NCI-H510A treated with DMSO at 0.1 percent for 48 hours (cell line): Measurements from ENCODE around the gene UBFD1.
"Not testable (repeated sequence)": the region's sequence is repeated elsewhere in the genome, so short reads cannot be mapped to it uniquely, and the experiment has no call there.

Experiments
- DNase-seq: peaks from one replicate; lab custom pipeline; 2025; lab: John Stamatoyannopoulos, UW

Gene UBFD1

GRCh38 chr16:23556881-23557778 is at the start of gene UBFD1, which contains the start of gene EARS2:
TSS of gene UBFD1 (plus strand) at chr16:23557727. CDS start at chr16:23557743, 16 bp downstream.
TSS of gene EARS2 (minus strand) at chr16:23557350. CDS start at chr16:23557343, 7 bp downstream.
- DNase-seq: peak; percentile 99

- no peak for DNase-seq
These were observed 48.7 kb upstream of the UBFD1 start for GRCh38 chr16:23508589-23509440.

- DNase-seq: no peak
These were observed 48.1 kb upstream of the UBFD1 start for GRCh38 chr16:23509441-23509754.

- DNase-seq: no peak
These were observed 47.8 kb upstream of the UBFD1 start for GRCh38 chr16:23509782-23510163.

- peak; percentile 91 for DNase-seq
These were observed 47.2 kb upstream of the UBFD1 start, which contains the start of gene GGA2 for GRCh38 chr16:23510164-23510914. TSS of gene GGA2 (minus strand) at chr16:23510494. CDS start at chr16:23510411, 83 bp downstream.

- DNase-seq: not testable (repeated sequence)
These were observed 46.6 kb upstream of the UBFD1 start for GRCh38 chr16:23510915-23511270.

GRCh38 chr16:23511731-23512130 is 45.8 kb upstream of the UBFD1 start:
- DNase-seq: no peak

GRCh38 chr16:23512168-23512695 is 45.3 kb upstream of the UBFD1 start:
- DNase-seq: no peak

GRCh38 chr16:23514381-23515152 is 43.0 kb upstream of the UBFD1 start:
- DNase-seq: no peak

- DNase-seq: no peak
These were observed 41.6 kb upstream of the UBFD1 start for GRCh38 chr16:23515881-23516280.

- no peak for DNase-seq
These were observed 41.0 kb upstream of the UBFD1 start for GRCh38 chr16:23516366-23517137.

GRCh38 chr16:23518435-23518891 is 39.1 kb upstream of the UBFD1 start:
- DNase-seq: no peak

GRCh38 chr16:23519282-23519681 is 38.2 kb upstream of the UBFD1 start:
- DNase-seq: no peak

GRCh38 chr16:23520500-23520899 is 37.0 kb upstream of the UBFD1 start:
- no peak for DNase-seq

GRCh38 chr16:23521037-23521743 is 36.3 kb upstream of the UBFD1 start:
- DNase-seq: no peak

GRCh38 chr16:23521965-23522364 is 35.6 kb upstream of the UBFD1 start:
- DNase-seq: no peak

- DNase-seq: no peak
These were observed 34.2 kb upstream of the UBFD1 start for GRCh38 chr16:23523321-23523720.

GRCh38 chr16:23523876-23524385 is 33.6 kb upstream of the UBFD1 start:
- no peak for DNase-seq

GRCh38 chr16:23524886-23525285 is 32.6 kb upstream of the UBFD1 start:
- no peak for DNase-seq
